Measurements from ENCODE around the gene DFFB.

DFFB gene

DNA sequence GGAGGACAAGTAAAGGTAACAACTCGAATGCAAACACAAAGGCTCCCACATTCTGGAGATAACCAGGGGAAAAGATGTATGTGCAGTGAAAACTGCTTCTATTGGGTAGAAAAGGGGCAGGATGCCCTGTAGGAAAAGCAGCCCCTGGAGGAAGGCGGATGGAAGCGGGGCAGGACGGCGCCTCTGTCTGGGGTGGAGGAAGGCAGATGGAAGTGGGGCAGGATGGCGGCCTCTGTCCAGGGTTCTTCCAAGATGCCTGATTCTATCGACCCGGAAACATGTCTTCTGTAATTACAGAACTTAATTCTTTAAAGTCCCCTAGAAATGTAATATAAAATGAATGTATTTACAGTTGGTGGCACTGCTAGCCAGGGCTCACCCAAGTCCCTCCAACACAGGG lies 37.0 kb upstream of the DFFB start:
- Mint-ChIP-seq H3K9me3 (no peaks in the 10 kb centered on the region), H3K4me3 (no peak overlapping the region), H3K27me3 (no peaks in the 10 kb centered on the region), H3K4me1 (ENCODE audit: low read depth in 2 of 2) (peaks cover 0 to 1% of the 10 kb centered on the region in 2 donors), H3K27ac (peak overlapping the region; percentile 24 to 69), H3K36me3 (ENCODE audit: insufficient read depth) (peaks cover 13% of the 10 kb centered on the region)
- DNase-seq: no peak
- ATAC-seq (replicated peaks): no peak

- peaks cover 0 to 1% of the 10 kb centered on the region in 2 donors for H3K4me1 Mint-ChIP-seq (ENCODE audit: low read depth in 2 of 2)
- ATAC-seq (replicated peaks) (no peak), DNase-seq (no peak)
- no peaks in the 10 kb centered on the region for H3K27me3 Mint-ChIP-seq
- H3K4me3 Mint-ChIP-seq: no peak overlapping the region
- peak overlapping the region in 1 of 2 donors; percentile 69 for H3K27ac Mint-ChIP-seq
- H3K9me3 Mint-ChIP-seq: no peaks in the 10 kb centered on the region
- H3K36me3 Mint-ChIP-seq (ENCODE audit: insufficient read depth): peaks cover 13% of the 10 kb centered on the region
These were observed 36.3 kb upstream of the DFFB start for GRCh38 chr1:3821004-3821403.

- Mint-ChIP-seq H3K4me3 (no peak overlapping the region), H3K9me3 (no peaks in the 10 kb centered on the region), H3K27me3 (no peaks in the 10 kb centered on the region), H3K36me3 (ENCODE audit: insufficient read depth) (peaks cover 13% of the 10 kb centered on the region), H3K27ac (peak overlapping the region in 1 of 2 donors; percentile 69), H3K4me1 (ENCODE audit: low read depth in 2 of 2) (peaks cover 0 to 1% of the 10 kb centered on the region in 2 donors)
- DNase-seq: no peak
- ATAC-seq (replicated peaks): no peak
These were observed 35.8 kb upstream of the DFFB start for GRCh38 chr1:3821447-3821846.

DNA sequence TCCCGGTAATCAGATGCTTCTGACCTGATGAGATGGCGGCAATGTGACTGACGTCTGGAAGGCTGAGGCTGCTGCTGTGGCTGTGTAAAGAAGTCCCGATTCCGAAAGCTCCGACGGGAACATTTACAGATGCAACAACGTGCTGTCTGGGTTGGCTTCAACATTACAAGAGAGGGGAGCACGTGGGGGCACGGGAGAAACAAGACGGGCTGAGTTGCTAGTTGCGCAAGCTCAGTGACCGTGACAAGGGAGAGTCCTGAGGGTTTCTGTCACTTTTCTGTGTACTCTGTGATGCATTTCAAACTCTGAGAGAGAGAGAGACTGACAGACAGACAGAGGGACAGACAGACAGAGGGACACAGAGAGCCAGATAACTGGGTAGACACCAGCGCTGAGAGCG lies 35.4 kb upstream of the DFFB start:
- H3K4me1 Mint-ChIP-seq (ENCODE audit: low read depth in 2 of 2): peaks cover 0 to 1% of the 10 kb centered on the region in 2 donors
- no peak overlapping the region for H3K4me3 Mint-ChIP-seq
- ATAC-seq (replicated peaks) (no peak), DNase-seq (no peak)
- H3K27ac Mint-ChIP-seq: peak overlapping the region in 1 of 2 donors; percentile 69
- no peaks in the 10 kb centered on the region for H3K9me3 Mint-ChIP-seq
- H3K27me3 Mint-ChIP-seq: no peaks in the 10 kb centered on the region
- H3K36me3 Mint-ChIP-seq (ENCODE audit: insufficient read depth): peaks cover 13% of the 10 kb centered on the region

- ATAC-seq (replicated peaks) (no peak), DNase-seq (no peak)
- Mint-ChIP-seq H3K4me3 (no peak overlapping the region), H3K36me3 (ENCODE audit: insufficient read depth) (peaks cover 16% of the 10 kb centered on the region), H3K27me3 (no peaks in the 10 kb centered on the region), H3K9me3 (no peaks in the 10 kb centered on the region), H3K27ac (no peak overlapping the region), H3K4me1 (ENCODE audit: low read depth in 2 of 2) (peaks cover 0 to 1% of the 10 kb centered on the region in 2 donors)
These were observed 34.9 kb upstream of the DFFB start for GRCh38 chr1:3822421-3822820.

GRCh38 chr1:3824650-3825049 lies 32.6 kb upstream of the DFFB start:
- peaks cover 35% of the 10 kb centered on the region for H3K36me3 Mint-ChIP-seq (ENCODE audit: insufficient read depth)

DNA sequence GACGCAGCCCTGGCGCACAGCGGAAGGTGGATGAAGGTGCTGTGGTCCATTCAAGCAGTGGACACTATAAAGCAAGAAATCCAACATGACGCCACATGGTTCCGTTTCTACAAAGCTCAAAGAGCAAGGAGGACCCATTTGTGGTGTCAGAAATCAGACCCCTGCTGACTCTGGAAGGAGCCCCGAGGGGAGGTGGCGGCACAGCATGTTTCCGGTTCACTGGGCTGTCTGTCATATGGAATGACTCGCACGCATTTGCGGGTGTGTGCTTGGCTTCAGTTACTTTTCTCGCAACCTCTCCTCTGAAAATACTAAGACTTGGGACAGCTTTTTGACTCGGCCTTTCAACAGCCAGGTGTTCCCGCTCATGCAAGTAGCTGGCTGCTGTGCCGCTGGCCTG lies 31.9 kb upstream of the DFFB start:
- no peak overlapping the region for H3K27ac Mint-ChIP-seq
- H3K4me1 Mint-ChIP-seq (ENCODE audit: low read depth in 2 of 2): peaks cover 0 to 1% of the 10 kb centered on the region in 2 donors
- no peaks in the 10 kb centered on the region for H3K9me3 Mint-ChIP-seq
- ATAC-seq (replicated peaks) (no peak), DNase-seq (no peak)
- H3K27me3 Mint-ChIP-seq: no peaks in the 10 kb centered on the region
- H3K4me3 Mint-ChIP-seq: no peak overlapping the region
- peaks cover 39% of the 10 kb centered on the region for H3K36me3 Mint-ChIP-seq (ENCODE audit: insufficient read depth)

More at GRCh38 chr1:3824650-3825049, 32.6 kb upstream of the DFFB start:
- DNase-seq (no peak), ATAC-seq (replicated peaks) (no peak)
- H3K27ac Mint-ChIP-seq: peak overlapping the region in 1 of 2 donors; percentile 78
- peaks cover 0 to 1% of the 10 kb centered on the region in 2 donors for H3K4me1 Mint-ChIP-seq (ENCODE audit: low read depth in 2 of 2)
- no peak overlapping the region for H3K4me3 Mint-ChIP-seq
- H3K27me3 Mint-ChIP-seq: no peaks in the 10 kb centered on the region
- H3K9me3 Mint-ChIP-seq: no peaks in the 10 kb centered on the region

DNA sequence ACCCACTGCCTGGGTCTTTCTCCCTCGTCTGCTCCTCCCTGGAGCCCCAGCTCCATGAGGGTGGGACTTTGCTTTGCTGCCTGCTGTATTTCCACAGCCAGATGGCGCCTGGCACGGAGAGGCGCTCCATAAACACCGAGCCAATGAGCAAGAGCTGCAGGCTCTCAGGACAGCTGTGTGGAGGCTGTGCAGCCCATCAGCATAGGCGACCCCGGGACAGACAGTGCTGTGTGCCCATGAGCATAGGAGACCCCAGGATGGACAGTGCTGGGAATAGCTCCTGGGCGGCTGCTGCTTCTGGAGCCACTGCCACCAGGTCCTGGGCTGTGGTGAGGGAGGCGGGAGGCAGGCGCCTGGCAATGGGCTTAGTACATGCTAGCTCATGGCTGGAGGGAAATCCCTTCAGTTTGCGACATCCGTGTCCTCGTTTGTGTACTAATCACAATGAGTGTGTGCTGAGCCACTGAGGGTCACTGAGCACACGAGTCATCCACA lies 29.4 kb upstream of the DFFB start:
- H3K27ac Mint-ChIP-seq: no peak overlapping the region
- peaks cover 56% of the 10 kb centered on the region for H3K36me3 Mint-ChIP-seq (ENCODE audit: insufficient read depth)
- no peak for DNase-seq
- ATAC-seq (replicated peaks): no peak
- H3K4me1 Mint-ChIP-seq (ENCODE audit: low read depth in 2 of 2): no peaks in the 10 kb centered on the region
- no peaks in the 10 kb centered on the region for H3K27me3 Mint-ChIP-seq
- H3K9me3 Mint-ChIP-seq: no peaks in the 10 kb centered on the region
- no peak overlapping the region for H3K4me3 Mint-ChIP-seq

DNA sequence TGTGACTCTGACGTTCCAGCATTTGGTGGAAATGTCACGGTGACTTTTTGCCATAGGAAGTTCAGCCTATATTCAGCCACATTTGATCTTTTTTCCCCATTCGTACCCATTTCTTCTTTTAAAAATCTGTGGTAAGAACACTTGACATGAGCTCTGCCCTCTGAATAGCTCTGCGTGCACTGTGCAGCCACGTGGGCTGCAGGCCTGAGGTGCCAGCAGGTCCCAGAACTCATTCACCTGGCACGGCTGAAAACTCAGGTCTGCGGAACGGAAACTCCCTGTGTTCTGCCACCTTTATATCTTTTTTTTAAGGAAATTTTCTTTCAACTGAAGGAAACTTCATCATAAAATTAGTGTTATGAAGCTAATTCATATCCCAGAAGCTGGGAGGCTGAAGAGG lies 28.9 kb upstream of the DFFB start:
- Mint-ChIP-seq H3K4me1 (ENCODE audit: low read depth in 2 of 2) (no peaks in the 10 kb centered on the region), H3K9me3 (no peaks in the 10 kb centered on the region), H3K36me3 (ENCODE audit: insufficient read depth) (peaks cover 58% of the 10 kb centered on the region), H3K27ac (no peak overlapping the region), H3K4me3 (no peak overlapping the region), H3K27me3 (no peaks in the 10 kb centered on the region)
- DNase-seq: no peak
- ATAC-seq (replicated peaks): no peak

GRCh38 chr1:3831689-3832088 lies 25.6 kb upstream of the DFFB start:
- ATAC-seq (replicated peaks) (no peak), DNase-seq (no peak)
- Mint-ChIP-seq H3K36me3 (ENCODE audit: insufficient read depth) (peaks cover 76% of the 10 kb centered on the region), H3K27ac (no peak overlapping the region), H3K4me3 (no peak overlapping the region), H3K27me3 (no peaks in the 10 kb centered on the region), H3K9me3 (no peaks in the 10 kb centered on the region), H3K4me1 (ENCODE audit: low read depth in 2 of 2) (no peaks in the 10 kb centered on the region)

DNA sequence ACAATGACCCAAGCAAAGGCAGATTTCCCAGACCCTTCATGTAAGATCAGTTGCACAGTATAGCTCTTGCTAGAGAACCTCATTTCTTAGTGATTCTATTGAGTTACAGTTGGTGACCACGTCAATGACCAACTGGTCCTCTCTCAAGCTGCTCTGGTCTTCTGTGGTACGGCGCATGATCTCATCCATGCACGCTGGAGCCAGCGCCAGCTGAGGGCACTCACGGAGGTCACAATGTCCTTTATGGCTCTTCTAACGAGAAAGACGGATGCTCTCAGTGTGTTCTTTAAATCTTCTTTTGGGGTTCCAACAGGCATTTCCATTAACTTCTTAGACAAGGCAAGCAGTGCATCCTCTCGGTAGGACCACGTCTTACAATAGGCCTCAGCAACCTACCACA lies 22.6 kb upstream of the DFFB start:
- DNase-seq (no peak), ATAC-seq (replicated peaks) (no peak)
- Mint-ChIP-seq H3K27ac (no peak overlapping the region), H3K36me3 (ENCODE audit: insufficient read depth) (peaks cover 67% of the 10 kb centered on the region), H3K4me3 (no peak overlapping the region), H3K27me3 (no peaks in the 10 kb centered on the region), H3K4me1 (ENCODE audit: low read depth in 2 of 2) (no peaks in the 10 kb centered on the region), H3K9me3 (no peaks in the 10 kb centered on the region)

DNA sequence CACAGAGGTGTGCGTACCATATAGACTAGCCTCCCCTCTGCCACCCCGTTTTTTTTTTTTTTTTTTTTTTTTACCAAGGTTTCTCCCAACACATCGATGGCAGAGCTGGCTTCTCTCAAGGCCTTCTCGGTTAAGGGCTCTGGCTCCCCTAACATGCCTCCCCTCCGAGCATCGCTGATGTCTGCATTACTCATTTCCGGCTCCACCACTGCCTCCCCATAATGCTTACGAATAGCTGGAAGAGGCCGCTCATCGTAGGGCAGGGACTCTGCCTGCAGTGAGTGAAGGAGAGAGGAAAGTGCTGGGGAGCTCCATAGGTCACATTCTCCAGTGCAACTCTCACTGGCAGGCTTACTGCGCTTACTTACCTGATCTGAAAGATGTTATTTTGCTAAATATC lies 20.9 kb upstream of the DFFB start:
- Mint-ChIP-seq H3K4me3 (no peak overlapping the region), H3K36me3 (ENCODE audit: insufficient read depth) (peaks cover 58% of the 10 kb centered on the region)

DNA sequence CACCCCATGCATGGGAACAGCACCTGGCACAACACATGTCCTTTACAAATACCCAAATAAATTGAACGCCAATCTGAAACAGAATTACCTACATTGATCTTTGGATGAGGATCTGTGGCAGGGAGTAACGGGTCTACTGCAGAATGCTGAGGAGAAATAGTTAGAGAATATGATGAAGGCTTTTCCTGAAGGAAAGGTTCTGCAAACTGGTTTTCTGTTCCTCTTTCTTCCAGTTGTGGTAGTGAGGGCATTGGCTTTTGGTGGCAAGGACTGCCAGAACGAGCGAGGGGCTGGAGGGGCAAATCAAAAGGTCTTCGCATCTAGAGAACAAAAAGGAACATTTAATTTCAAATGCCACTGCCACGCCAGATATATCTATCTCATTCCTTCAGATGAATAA lies 20.1 kb upstream of the DFFB start:
- Mint-ChIP-seq H3K4me3 (no peak overlapping the region), H3K36me3 (ENCODE audit: insufficient read depth) (peaks cover 60% of the 10 kb centered on the region), H3K9me3 (no peaks in the 10 kb centered on the region), H3K4me1 (ENCODE audit: low read depth in 2 of 2) (no peaks in the 10 kb centered on the region), H3K27me3 (no peaks in the 10 kb centered on the region), H3K27ac (no peak overlapping the region)
- ATAC-seq (replicated peaks) (no peak), DNase-seq (no peak)

More for the DNA sequence above, 20.9 kb upstream of the DFFB start:
- ATAC-seq (replicated peaks): no peak
- peak overlapping the region in 1 of 2 donors; percentile 29 for H3K27ac Mint-ChIP-seq
- no peaks in the 10 kb centered on the region for H3K9me3 Mint-ChIP-seq
- no peak for DNase-seq
- no peaks in the 10 kb centered on the region for H3K4me1 Mint-ChIP-seq (ENCODE audit: low read depth in 2 of 2)
- no peaks in the 10 kb centered on the region for H3K27me3 Mint-ChIP-seq

- ATAC-seq (replicated peaks): no peak
These were observed 19.6 kb upstream of the DFFB start for GRCh38 chr1:3837685-3838084.

GRCh38 chr1:3838788-3839187 lies 18.5 kb upstream of the DFFB start:
- Mint-ChIP-seq H3K9me3 (no peaks in the 10 kb centered on the region), H3K27me3 (no peaks in the 10 kb centered on the region), H3K4me1 (ENCODE audit: low read depth in 2 of 2) (no peaks in the 10 kb centered on the region), H3K36me3 (ENCODE audit: insufficient read depth) (peaks cover 63% of the 10 kb centered on the region), H3K4me3 (no peak overlapping the region), H3K27ac (no peak overlapping the region)
- no peak for DNase-seq
- ATAC-seq (replicated peaks): no peak

More at GRCh38 chr1:3837685-3838084, 19.6 kb upstream of the DFFB start:
- Mint-ChIP-seq H3K4me3 (no peak overlapping the region), H3K9me3 (no peaks in the 10 kb centered on the region), H3K27ac (no peak overlapping the region), H3K27me3 (no peaks in the 10 kb centered on the region), H3K36me3 (ENCODE audit: insufficient read depth) (peaks cover 60% of the 10 kb centered on the region), H3K4me1 (ENCODE audit: low read depth in 2 of 2) (no peaks in the 10 kb centered on the region)
- no peak for DNase-seq

All from effector memory CD8-positive, alpha-beta T cell (primary cell).